Right hindlimb (tissue), 1 donor: ENCODE measurements around the gene DGKB.
A peak's percentile ranks its signal among the peaks of the same experiment; 100 is the strongest.

ENCODE experiments used
- DNase-seq: peaks from one replicate; pipeline ENCODE4 v3.0.0-alpha.2; 2018

DGKB gene

GRCh38 chr7:14752301-14752700 lies 150.2 kb downstream of the DGKB start:
- DNase-seq: no peak

GRCh38 chr7:14751461-14751860 lies 151.1 kb downstream of the DGKB start:
- no peak for DNase-seq

GRCh38 chr7:14748461-14748860 lies 154.1 kb downstream of the DGKB start:
- DNase-seq: no peak

GRCh38 chr7:14747701-14748100 lies 154.8 kb downstream of the DGKB start:
- peak; percentile 26 for DNase-seq

GRCh38 chr7:14745076-14745475 lies 157.5 kb downstream of the DGKB start:
- no peak for DNase-seq

- DNase-seq: no peak
Measured at GRCh38 chr7:14740606-14741005, 161.9 kb downstream of the DGKB start.

- DNase-seq: no peak
Measured at GRCh38 chr7:14739841-14740185, 162.7 kb downstream of the DGKB start.

- no peak for DNase-seq
Measured at GRCh38 chr7:14739168-14739840, 163.2 kb downstream of the DGKB start.

GRCh38 chr7:14738086-14738485 lies 164.5 kb downstream of the DGKB start:
- no peak for DNase-seq

- no peak for DNase-seq
Measured at GRCh38 chr7:14734839-14735321, 167.7 kb downstream of the DGKB start.

- peak; percentile 45 for DNase-seq
Measured at GRCh38 chr7:14720785-14721184, 181.8 kb downstream of the DGKB start.

- DNase-seq: no peak
Measured at GRCh38 chr7:14717816-14718215, 184.7 kb downstream of the DGKB start.

GRCh38 chr7:14717169-14717568 lies 185.4 kb downstream of the DGKB start:
- DNase-seq: no peak

GRCh38 chr7:14714161-14714728 lies 188.3 kb downstream of the DGKB start:
- DNase-seq: no peak

- DNase-seq: no peak
Measured at GRCh38 chr7:14698239-14698638, 204.3 kb downstream of the DGKB start.

- no peak for DNase-seq
Measured at GRCh38 chr7:14697684-14698083, 204.9 kb downstream of the DGKB start.

- peak; percentile 45 for DNase-seq
Measured at GRCh38 chr7:14691597-14692203, 210.9 kb downstream of the DGKB start.

- DNase-seq: no peak
Measured at GRCh38 chr7:14691034-14691433, 211.5 kb downstream of the DGKB start.

- no peak for DNase-seq
Measured at GRCh38 chr7:14690486-14690885, 212.1 kb downstream of the DGKB start.

GRCh38 chr7:14690075-14690474 lies 212.5 kb downstream of the DGKB start:
- no peak for DNase-seq

GRCh38 chr7:14688208-14688607 lies 214.3 kb downstream of the DGKB start:
- DNase-seq: no peak

- no peak for DNase-seq
Measured at GRCh38 chr7:14687777-14688176, 214.8 kb downstream of the DGKB start.

- no peak for DNase-seq
Measured at GRCh38 chr7:14687241-14687640, 215.3 kb downstream of the DGKB start.

GRCh38 chr7:14685167-14685566 lies 217.4 kb downstream of the DGKB start:
- peak; percentile 19 for DNase-seq
